Measurements from ENCODE around the gene TADA2B. TPM values are rescaled to one million over a fixed set of nuclear protein-coding genes. Genes with fewer than 3 reads are reported as not detected.

TADA2B gene
- total and polyA plus RNA-seq, 9 of the 15 experiments (the other 6 are each of a cell fraction or from before 2014, with no cell fraction given), result 0.55 to 12.2 (median 7.5) TPM

- TF ChIP-seq TAF1 (IDR thresholded peaks at IDR 0.05; ENCODE audit: control insufficient read depth, extremely low read depth, insufficient read depth, low read length, severe bottlenecking), result peak; percentile 51
- no peak for TF ChIP-seq RBM34 (IDR thresholded peaks at IDR 0.05; ENCODE audit: borderline replicate concordance, insufficient read depth, low read length)
- TF ChIP-seq ZNF311 (CRISPR knock-in tag; IDR thresholded peaks at IDR 0.05), result no peak
- TF ChIP-seq NFE2L1 (tag; IDR thresholded peaks at IDR 0.05; ENCODE audit: borderline replicate concordance, low read depth), result no peak
- no peak for TF ChIP-seq HDAC2 (IDR thresholded peaks at IDR 0.05)
- TF ChIP-seq FOXK2 (conservative IDR thresholded peaks at IDR 0.05 in 1 of 2, IDR thresholded peaks at IDR 0.05 in 1 of 2; ENCODE audit: low read depth in 2 of 2), result 0 out of 4 replicates have a peak, but pooled peaks of 1 of the 2 experiments have one; percentile 17
- peak; percentile 2 for TF ChIP-seq BRD9 (IDR thresholded peaks at IDR 0.05; ENCODE audit: low read depth, partially characterized antibody)
- 0 out of 2 replicates have a peak, but pooled peaks have one; percentile 29 for TF ChIP-seq MYC (IDR thresholded peaks at IDR 0.05; ENCODE audit: low read depth, low read length)
- no peak for TF ChIP-seq MYC (CRISPR knock-in tag; IDR thresholded peaks at IDR 0.05; ENCODE audit: borderline replicate concordance, low read depth)
- no peak for TF ChIP-seq ZC3H11A (IDR thresholded peaks at IDR 0.05; ENCODE audit: low read depth, low read length)
- TF ChIP-seq TRIM28 (IDR thresholded peaks at IDR 0.05), result no peak
- no peak for TF ChIP-seq ZBTB17 (CRISPR knock-in tag; IDR thresholded peaks at IDR 0.05)
- TF ChIP-seq PREB (CRISPR knock-in tag; IDR thresholded peaks at IDR 0.05), result no peak
- 0 out of 2 replicates have a peak, but pooled peaks have one; percentile 48 for TF ChIP-seq ZBED1 (IDR thresholded peaks at IDR 0.05)
- no peak for TF ChIP-seq GATAD2A (IDR thresholded peaks at IDR 0.05)
- TF ChIP-seq SIN3A (IDR thresholded peaks at IDR 0.05; ENCODE audit: borderline replicate concordance in 2 of 2, control insufficient read depth in 1 of 2, low read depth in 2 of 2, low read length in 2 of 2), result no peak
- no peak for TF ChIP-seq THAP12 (CRISPR knock-in tag; IDR thresholded peaks at IDR 0.05)
- peak; percentile 76 for TF ChIP-seq VEZF1 (CRISPR knock-in tag; IDR thresholded peaks at IDR 0.05)
- no peak for TF ChIP-seq HDGF (IDR thresholded peaks at IDR 0.05)
- no peak for TF ChIP-seq ZNF408 (CRISPR knock-in tag; IDR thresholded peaks at IDR 0.05; ENCODE audit: low read depth)
- no peak for TF ChIP-seq ETS1 (conservative IDR thresholded peaks at IDR 0.05; ENCODE audit: control insufficient read depth, low read depth, low read length)
- TF ChIP-seq POLR2B (IDR thresholded peaks at IDR 0.05; ENCODE audit: low read depth, partially characterized antibody), result peak; percentile 71
Measured at GRCh38 chr4:7103031-7103606, 59.9 kb downstream of the TADA2B start (continued).

All from K562 (cell line).